ENCODE data around the gene PLEKHG2.
"Not testable (repeated sequence)": the region's sequence is repeated elsewhere in the genome, so short reads cannot be mapped to it uniquely, and the experiment has no call there.

PLEKHG2 gene

DNA sequence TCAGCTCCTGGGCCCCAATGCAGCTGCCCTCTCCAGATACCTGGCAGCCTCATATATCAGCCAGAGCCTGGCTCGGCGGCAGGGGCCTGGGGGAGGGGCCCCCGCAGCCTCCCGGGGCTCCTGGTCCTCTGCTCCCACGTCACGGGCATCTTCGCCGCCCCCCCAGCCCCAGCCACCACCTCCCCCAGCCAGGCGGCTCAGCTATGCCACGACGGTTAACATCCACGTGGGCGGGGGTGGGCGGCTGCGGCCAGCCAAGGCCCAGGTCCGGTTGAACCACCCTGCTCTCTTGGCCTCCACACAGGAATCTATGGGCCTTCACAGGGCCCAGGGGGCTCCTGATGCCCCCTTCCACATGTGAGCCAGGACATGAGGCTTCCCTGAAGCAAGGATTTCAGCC, 12.5 kb downstream of the PLEKHG2 start:
- DNase-seq = no peak

DNA sequence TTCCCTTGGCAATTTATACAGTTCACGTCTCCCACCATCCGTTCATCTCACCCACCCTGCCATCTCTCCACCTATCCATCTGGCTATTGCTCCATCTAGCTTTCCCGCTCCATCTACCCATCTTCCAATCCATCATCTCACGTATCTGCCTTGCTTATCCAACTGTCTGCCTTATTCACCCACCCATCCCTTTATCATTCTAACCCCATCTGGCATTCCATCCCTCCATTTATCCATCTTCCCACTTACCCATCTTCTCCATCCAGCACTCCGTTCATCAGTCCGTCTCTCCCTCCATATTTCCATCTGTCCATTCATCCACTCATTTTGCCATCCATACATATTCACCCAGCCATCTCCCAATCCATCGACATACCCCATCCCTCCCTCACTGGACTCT, 13.3 kb downstream of the PLEKHG2 start:
- no peak for DNase-seq

DNA sequence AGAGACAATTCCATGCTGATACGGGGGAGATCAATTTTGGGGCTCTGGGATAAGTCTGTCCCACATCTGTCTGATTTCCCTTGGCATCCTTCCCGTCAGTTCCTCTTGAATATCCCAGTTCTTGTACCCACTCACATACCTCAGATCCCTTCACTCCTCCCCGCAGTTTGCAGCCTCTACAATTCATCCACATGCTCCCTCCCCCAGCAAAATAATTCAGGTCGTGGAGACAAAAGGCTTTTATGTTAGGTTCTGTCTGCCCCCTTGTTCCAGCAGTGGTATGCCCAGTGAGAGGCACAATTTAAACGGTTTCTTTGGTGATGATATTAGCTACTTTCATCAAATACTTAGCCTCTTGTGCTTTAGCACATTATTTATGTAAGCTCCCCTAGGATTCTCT, 13.7 kb downstream of the PLEKHG2 start:
- DNase-seq = no peak

DNA sequence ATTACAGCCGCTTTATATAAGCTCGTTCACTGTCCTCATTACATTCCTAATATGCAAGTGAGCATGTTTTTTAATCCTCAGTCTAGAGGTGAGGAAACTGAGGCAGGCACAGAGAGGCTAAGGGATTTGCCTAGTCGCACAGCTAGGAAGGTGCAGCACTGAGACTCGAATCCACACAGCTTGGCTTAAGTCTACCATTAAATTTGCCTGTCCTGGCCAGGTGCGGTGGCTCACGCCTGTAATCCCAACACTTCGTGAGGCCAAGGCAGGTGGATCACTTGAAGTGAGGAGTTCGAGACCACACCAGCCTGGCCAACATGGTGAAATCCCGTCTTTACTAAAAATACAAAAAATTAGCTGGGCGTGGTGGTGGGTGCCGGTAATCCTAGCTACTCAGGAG, 15.2 kb downstream of the PLEKHG2 start:
- DNase-seq = no peak

DNA sequence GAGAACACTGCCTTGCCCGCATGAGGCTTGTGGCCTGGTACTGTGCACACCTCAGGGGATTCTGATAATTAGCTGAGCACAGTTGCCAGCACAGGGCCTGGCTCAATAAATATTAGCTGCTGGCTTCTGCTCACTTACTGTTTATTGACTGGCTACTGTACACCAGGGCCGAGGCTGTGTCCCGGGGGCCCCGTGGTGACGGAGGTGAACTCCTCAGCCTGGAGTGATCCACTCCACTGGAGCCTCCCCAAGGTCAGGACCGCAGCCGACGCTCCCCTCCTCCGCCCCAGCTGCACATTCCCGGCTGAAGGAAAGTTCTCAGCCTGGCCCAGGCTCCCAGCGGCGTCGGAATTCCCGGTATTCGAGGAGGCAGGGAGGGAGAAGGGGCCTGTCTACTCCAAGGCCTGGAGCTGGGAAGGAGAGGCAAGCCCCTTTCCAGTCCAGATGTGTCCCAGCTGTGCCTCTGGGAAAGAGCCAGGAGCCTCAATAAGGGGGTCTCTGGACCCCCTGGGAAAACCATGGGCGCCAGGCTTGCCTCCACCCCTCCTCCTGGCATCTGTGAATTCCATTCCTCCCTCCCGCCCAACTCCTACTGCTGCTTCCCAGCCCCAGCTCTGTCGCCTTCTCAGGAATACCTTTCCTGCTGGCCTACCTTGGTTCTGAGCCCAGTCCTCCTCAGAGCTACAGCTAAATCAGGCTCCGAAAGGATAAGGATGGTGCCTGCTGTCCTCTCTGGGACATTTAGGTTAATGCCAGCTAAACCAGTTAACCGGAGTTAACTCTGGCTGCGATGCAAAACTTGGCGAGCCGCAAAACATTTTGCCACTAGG, 16.0 kb downstream of the PLEKHG2 start:
- no peak for DNase-seq

DNA sequence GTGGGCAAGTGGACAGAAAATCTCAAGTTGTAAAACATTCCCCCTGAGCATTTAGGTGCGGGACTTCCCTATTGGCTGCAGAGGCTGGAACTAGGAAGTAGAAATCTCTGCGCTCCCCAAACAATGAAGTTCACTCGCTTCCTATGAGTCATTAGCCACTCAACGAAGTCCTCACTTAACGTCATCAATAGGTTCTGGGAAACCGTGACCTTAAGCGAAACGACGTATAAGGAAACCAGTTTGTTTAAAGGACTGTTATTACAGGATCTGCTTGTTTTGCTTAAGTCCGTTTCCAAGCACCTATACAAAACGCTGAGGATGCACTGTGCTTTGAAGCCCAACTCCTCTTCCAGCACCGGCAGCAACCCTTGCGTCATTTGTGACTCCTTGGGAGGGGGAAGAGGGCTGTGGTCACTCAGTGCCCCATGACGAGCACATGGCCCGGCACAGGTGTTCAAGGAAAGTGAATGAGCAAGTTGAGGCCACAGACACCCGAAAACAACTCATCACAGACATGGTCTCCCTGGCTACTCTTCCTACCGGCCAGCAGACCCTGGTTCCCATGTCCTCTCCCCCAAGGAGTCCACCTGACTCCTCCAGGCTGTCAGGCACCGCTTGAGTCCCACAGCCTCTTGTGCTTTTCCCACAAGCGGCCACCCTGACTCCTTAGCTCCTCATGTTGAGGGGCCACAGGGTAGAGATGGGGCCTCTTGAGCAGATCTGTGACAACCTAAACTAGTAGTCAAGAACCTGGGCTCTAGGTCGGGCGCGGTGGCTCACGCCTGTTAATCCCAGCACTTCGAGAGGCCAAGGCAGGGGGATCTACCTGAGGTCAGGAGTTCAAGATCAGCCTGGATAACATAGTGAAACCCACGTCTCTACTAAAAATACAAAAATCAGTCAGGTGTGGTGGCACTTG, 18.5 kb downstream of the PLEKHG2 start:
- DNase-seq = no peak

DNA sequence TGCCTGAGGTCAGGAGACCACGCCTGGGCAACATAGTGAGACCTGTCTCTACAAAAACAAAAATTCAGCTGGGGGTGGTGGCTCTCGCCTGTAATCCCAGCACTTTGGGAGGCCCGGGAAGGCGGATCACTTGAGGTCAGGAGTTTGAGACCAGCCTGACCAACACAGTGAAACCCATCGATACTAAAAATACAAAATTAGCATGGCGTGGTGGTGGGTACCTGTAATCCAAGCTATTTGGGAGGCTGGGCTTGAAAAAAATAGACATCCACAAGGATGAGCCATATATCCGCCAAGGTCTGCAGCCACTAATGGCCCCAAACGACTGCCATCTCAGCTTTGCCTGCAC, 20.2 kb downstream of the PLEKHG2 start:
- no peak for DNase-seq

DNA sequence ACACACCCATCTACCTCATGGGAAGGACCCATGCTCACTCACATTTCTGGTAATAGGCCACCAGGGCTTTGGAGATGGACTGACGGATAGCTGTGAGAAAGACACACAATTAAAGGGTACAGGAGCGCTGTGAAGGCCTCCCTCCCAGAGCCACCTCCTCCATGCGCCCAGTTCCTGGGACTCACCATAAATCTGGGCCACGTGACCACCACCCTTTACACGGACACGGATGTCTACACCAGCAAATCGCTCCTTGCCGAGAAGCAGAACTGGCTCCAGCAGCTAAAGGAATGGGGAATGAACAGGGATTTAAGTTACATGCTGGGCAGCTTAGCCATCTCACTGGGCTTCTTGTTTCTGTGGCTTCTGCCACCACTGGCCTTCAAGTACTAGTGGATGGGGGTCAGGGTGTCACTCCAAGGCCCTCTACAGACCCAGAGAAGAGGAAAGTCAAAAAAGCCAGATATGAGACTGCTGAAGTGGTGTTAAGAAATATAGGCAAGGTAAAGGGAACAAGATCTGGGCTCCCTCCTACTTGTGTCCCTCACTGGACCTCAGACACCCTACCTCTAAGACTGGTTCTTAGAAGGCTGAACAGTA, 21.1 kb downstream of the PLEKHG2 start:
- no peak for DNase-seq

DNA sequence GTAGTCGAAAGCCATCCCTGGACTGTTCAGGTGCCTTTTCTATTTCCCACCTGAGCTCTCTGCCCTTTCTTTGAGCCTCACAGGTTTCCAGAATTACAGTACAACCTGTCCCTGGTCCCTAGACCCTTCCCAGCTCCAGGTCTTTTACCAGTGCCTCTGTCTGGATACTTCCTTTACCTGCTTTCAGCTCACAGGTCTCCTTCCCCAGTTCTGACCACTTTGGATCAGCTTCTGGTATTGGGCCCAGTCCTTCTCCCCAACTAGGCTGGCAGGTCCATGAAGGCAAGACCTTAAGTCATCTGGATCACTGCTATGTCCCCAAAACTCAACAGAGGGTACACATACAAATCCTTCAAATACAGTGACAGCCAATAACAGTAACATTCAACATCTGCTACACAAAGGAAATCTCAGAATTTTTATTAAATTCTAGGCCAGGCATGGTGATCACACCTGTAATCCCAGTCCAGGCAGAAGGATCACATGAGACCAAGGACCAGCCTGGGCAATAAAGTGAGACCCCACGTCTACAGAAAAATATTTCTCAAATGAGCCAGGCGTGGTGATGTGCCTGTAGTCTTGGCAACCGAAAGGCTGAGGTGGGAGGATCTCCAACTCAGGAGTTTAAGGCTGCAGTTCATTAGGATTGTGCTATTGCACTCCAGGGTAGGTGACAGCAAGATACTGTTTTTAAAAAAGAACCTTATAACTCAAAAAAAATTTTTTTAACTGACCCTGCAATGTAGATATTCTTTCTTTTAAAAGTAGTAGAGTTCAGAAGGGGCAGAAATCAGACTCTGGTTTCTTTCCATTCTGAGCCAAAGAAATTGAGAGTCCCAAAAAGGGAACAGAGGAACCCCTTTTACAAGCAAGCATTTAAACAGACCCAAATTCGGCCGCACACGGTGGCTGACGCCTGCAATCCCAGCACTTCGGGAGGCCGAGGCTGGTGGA, 21.9 kb downstream of the PLEKHG2 start:
- DNase-seq = no peak

DNA sequence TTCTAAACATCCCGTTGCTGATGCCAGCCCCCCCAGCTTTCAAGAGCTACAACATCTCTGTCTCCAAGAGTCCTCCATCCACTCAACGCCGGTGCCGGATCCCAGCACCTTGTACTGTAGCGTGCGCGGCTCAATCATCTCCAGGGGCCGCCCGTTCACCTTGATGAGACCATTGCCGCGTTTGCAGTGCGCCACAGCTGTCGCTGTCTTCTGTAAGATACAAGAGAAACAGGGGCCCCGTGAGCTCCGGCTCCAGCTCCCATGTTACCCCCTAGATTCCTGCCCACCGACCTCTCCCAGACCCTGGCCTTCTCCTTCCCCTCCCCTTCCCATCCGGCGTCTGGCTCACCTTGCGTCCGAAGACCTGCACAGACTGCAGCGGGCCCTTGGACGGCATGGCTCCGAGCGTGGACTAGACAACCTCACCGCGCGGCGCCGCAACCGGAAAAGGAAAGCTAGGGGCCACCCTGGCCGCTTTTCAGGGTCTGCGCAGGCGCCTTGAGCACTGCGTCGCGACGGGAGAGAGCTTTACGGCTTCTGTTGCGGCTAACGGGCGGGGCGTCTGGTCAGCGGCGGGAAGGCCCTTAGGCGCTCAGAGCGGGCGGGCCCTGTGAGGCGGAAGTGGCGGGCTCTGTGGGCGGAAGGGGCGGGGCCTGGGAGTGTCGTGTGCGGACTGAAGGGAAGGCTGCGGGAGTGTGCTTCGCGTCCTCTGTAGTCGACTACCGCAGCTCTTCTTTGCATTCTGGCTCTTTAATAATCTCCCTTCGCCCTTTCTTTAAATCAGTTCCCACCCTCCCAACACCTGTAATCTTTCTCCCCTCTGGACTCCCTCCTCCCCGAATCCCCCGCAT, 23.3 kb downstream of the PLEKHG2 start, which contains the start of gene RPS16:
Gene RPS16 (minus strand): TSS at position 451 of the 851 bp plus-strand sequence. CDS start 54 bp downstream, at position 397.
- peak; percentile 99 for DNase-seq

DNA sequence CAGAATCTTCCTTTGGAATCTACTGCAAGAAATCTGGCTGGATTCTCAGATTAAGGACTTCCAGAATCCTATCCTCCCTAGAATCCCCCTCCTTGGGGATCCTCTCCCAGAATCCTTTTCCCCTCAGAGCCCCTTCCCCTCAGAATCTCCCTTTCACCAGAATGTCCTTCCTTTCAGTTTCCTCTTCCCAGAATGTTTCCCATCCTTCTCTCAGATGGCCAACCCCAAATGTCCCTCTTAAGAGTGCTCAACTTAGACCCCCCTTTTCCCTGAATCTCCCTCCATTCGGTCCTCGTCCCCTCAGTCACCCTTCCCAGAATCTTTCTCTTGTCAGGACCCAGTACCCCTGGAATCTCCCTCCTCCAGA, 23.9 kb downstream of the PLEKHG2 start:
- no peak for DNase-seq

DNA sequence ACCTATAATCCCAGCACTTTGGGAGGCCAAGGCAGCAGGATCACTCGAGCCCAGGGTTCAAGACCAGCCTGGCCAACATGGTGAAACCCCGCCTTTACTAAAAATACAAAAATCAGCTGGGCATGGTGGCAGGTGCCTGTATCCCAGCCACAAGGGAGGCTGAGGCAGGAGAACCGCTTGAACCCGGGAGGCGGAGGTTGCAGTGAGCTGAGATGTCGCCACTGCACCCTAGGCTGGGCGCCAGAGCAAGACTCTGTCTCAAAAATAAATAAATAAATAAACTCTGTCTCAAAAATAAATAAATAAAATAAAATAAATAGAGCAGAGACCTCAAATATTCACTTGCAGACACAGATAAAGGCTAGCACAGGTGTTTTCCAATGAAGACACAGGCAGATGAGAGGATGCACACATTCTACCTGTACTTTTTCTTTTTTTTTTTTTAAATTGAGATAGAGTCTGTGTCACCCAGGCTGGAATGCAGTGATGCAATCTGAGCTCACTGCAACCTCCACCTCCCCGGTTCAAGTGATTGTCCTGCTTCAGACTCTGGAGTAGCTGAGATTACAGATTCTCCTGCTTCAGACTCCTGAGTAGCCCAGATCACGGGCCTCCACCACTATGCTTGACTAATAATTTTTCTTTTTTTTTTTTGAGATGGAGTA, 25.9 kb downstream of the PLEKHG2 start:
- DNase-seq = no peak

DNA sequence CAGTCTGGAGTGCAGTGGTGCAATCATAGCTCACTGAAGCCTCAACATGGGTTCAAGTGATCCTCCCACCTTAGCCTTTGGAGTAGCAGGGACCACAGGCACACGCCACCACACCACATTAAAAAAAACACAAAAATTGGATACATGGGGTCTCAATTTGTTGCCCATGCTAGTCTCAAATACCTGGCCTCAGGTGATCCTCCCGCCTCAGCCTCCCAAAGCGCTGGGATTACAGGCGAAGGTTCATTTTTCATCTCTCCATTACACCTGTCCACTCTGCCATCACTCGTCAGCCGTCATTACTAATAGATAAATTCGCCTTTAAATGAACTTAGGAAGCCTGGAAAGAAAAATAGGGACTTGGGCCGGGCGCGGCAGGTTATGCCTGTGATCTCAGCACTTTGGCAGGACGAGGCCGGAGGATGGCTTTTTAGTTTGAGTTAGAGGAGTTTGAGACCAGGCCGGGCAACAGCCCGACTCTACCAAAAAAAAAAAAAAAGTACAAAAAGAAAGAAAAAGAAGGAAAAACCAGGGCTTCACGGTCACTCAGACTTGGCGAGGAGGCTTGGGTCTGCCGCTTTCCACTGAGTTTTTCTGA, 32.2 kb downstream of the PLEKHG2 start:
- no peak for DNase-seq

DNA sequence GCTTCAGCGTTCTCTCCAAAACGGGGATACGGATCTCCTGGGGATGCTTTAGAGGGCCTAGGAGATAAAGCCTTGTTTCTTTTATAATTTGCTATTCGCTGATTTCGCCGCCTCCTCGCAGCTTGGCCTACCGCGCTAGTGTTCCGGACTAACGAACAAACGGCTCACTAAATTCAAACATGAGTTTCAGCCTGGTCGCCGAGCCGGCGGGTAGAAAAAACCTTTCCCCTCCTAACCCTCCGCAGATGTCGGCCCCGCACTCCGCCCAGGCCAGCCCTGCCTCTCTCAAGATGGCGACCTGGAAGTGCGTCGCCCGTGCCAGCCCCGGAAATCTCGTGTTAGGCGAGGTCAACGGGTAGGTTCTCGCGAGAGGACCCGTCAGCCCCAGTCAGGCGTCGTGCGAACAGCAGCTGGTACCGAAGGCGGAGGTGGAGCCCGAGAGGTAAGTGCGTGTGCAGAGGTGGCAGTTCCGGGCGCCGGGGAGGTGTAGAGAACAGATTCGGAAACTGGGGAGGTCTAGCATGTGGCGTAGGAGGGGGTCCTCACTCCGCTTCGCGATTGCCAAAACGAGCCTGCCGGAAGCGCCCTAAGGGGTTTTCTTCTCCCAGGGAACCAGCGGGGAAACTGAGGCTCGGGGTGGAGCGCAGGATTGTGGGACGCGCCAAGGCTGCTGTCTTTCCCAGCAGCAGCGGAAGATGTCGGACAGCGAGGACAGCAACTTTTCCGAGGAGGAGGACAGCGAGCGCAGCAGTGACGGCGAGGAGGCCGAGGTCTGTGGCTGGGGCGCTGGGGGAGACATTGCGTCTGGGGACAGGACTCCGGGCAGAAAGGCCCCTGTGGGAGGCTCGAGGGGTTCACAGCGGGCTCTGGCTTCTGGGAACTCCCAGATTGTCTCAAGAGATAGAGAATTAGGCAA, 33.0 kb downstream of the PLEKHG2 start, which contains the start of gene SUPT5H:
Gene SUPT5H (plus strand): TSS at position 387 of the 916 bp plus-strand sequence. CDS start 309 bp downstream, at position 696.
- peak; percentile 96 for DNase-seq

DNA sequence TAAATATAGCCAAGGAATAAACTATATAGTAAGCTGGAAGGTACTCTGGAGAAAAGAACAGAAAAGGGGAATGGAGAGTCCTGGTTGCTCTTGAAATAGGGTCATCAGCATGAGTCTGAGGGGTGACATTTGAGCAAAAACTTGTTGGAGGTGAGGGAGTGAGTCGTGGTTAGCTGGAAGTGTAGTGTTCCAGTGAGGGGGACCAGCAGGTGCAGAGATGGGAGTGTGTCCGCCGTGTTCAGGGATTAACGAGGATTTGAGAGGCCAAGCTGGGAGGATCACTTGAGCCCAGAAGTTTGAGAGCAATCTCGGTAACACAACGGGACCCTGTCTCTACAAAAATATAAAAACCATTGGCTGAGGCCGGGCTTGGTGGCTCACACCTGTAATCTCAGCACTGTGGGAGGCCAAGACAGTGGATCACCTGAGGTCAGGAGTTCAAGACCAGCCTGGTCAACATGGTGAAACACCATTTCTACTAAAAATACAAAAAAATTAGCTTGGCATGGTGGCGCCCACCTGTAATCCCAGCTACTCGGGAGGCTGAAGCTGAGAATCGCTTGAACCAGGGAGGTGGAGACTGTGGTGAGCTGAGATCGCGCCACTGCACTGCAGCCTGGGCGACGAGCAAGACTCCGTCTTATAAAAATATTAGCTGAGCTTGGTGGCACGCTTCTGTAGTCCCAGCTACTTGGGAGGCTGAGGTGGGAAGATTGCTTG, 34.1 kb downstream of the PLEKHG2 start:
- no peak for DNase-seq

DNA sequence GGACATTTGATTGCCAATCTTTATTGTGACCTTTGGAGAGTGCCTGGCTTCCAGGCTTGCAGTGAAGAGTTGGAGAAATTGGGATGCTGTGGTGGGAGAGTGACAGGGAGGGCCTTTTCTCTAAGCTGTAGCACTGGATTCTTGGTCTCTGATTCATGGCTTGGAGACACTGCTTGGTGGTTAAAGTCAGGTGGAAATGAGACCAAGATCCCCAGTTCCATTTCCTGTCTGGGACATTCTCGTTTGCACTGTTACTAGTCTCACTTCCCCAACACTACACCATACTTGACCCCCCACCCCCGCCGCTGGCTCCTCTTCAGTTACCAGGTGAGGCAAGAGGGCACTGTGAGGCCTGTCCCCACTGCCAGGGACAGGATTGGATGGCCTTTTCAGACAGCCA, 35.8 kb downstream of the PLEKHG2 start:
- no peak for DNase-seq

DNA sequence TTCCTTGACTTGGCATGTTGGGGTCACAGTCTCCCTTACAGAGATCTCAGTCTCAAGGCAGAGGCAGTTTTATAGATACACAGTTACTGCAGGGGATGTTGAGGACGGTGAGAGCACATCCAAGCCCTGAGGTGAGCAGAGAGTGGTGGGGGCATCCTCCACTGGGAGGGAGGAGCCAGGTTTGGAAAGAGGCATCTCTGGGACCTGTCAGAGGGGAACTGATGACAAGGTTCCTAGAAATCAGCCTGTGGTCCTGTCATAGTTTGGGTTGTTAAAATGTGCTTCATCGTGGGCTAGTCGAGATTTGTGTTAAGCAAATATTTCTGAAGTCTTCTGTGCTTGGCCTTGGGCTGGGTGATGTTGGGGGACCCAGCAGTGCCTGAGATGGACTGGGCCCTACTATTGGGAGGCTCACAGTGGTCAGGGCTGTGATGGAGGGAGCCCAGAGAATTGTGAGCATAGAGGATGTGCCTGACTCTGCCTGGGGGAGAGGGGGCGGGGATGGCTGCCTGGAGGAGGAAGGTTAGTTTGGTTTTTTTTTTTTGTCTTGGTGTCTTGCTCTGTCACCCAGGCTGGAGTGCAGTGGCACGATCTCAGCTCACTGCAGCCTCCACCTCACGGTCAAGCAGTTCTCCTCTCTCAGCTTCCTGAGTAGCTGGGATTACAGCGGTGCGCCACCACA, 36.8 kb downstream of the PLEKHG2 start:
- DNase-seq = no peak

DNA sequence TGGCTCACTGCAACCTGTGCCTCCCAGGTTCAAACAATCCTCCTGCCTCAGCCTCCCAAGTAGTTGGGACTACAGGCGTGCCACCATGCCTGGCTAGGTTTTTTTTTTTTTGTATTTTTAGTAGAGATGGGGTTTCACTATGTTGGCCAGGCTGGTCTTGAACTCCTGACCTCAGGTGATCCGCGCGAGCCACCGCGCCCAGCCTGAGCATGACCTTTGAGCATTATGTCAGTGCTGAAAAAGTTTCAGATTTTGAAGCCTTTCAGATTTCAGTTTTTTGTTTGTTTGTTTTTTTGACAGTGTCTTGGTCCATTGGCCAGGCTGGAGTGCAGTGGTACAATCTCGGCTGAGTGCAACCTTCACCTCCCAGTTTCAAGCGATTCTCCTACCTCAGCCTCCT, 38.8 kb downstream of the PLEKHG2 start:
- DNase-seq = not testable (repeated sequence)

Measured in activated CD4-positive, alpha-beta T cell treated with anti-CD3 and anti-CD28 coated beads for 1 hour (primary cell).